ENCODE measurements around the gene NAXD.
"Not testable (repeated sequence)": the region's sequence is repeated elsewhere in the genome, so short reads cannot be mapped to it uniquely, and the experiment has no call there.

NAXD gene

DNA sequence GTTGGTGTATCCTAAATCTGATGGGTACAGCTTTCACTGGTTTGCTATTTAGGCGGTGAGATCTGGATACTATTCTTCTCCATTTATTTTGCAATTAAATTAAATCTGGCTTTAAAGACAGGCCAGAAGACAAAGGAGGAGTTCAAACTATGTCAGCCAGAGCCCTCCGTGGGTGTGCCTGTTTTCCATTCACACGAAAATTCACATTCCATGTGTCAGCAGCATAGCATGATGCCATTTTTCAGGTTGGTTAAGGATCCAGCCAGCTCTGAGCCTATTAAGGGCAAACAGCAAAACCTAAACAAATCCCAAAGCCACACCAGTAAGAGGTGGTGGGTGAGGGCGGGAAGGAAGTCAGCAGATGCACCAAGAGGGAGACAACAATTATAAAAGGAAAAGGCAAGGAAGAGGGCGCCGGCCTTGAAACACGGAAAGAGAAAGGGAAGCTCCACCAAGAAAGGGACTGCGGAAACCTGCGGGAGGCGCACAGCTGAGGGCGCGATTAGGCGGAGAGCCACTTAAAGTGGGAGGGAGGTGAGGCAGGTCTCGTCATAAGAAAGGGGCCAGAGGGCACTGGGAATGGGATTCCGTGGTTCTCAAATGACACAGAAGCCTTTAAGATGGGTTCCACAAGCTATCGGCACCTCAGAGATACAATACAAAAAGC lies 47.6 kb downstream of the NAXD start:
- DNase-seq (ENCODE audit: low read depth in 1 of 2, low spot score in 1 of 2) = no peak

- DNase-seq (ENCODE audit: low read depth in 1 of 2, low spot score in 1 of 2) = no peak
Measured at GRCh38 chr13:110663491-110663890, 48.1 kb downstream of the NAXD start.

- no peak for DNase-seq (ENCODE audit: low read depth in 1 of 2, low spot score in 1 of 2)
Measured at GRCh38 chr13:110664041-110664440, 48.7 kb downstream of the NAXD start.

DNA sequence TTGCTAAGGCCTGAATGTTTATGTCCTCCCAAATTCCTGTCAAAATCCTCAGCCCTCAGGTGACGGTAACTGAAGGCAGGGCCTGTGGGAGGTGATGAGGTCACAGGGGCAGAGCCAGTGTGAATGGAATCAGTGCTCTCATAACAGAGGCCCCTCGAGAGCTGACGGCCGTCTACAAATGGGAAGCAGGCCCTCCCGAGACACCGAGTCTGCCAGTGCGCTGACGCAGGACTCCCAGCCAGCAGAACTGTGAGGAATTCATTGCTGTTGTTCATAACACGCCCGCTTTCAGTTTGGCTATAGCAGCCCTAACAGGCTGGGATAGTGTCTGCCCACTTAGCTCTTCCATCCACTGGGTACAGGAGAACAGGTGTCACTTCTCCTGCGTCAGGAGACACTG lies 49.3 kb downstream of the NAXD start:
- DNase-seq (ENCODE audit: low read depth in 1 of 2, low spot score in 1 of 2) = no peak

- DNase-seq (ENCODE audit: low read depth in 1 of 2, low spot score in 1 of 2) = no peak
Measured at GRCh38 chr13:110665491-110666254, 50.3 kb downstream of the NAXD start.

DNA sequence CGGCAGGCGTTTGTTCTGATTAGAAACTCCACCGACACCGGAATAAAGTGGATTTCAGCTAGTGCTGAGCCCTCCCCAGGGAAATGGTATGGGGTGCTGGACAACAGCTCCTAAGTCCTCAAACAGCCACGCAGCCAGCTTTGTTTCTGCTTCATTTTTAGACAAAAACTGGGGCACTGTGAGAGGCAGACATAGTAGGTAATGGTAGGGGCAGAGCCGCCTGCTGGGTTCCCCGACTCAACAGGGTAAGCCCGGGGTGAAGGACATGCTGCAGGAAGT lies 50.8 kb downstream of the NAXD start:
- no peak for DNase-seq (ENCODE audit: low read depth in 1 of 2, low spot score in 1 of 2)

DNA sequence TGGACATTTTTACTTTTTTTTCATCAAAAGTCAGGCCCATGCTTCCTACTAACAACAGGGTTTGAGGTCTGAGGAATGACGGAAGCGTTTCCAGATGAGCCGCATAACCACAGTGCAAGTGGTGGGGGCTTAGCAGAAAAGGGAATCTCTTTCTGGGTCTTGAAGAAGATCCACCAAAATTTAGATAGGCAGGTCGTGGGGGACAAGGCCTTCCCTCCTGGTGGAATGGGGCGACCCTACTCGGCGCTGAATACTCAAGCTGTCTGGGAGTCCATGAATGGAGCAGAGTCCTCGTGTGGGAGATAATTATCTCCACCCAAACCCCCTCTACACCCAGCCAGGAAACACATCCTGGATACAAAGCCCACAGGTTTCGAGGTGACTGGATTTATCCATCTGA lies 53.7 kb downstream of the NAXD start:
- DNase-seq (ENCODE audit: low read depth in 1 of 2, low spot score in 1 of 2) = no peak

DNA sequence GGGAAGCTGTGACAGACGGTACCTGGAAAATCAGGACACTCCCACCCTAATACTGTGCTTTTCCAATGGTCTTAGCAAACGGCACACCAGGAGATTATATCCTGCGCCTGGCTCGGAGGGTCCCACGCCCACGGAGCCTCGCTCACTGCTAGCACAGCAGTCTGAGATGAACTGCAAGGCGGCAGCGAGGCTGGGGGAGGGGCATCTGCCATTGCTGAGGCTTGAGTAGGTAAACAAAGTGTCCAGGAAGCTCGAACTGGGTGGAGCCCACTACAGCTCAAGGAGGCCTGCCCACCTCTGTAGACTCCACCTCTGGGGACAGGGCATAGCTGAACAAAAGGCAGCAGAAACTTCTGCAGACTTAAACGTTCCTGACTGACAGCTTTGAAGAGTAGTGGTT lies 54.5 kb downstream of the NAXD start:
- not testable (repeated sequence) for DNase-seq (ENCODE audit: low read depth in 1 of 2, low spot score in 1 of 2)

DNA sequence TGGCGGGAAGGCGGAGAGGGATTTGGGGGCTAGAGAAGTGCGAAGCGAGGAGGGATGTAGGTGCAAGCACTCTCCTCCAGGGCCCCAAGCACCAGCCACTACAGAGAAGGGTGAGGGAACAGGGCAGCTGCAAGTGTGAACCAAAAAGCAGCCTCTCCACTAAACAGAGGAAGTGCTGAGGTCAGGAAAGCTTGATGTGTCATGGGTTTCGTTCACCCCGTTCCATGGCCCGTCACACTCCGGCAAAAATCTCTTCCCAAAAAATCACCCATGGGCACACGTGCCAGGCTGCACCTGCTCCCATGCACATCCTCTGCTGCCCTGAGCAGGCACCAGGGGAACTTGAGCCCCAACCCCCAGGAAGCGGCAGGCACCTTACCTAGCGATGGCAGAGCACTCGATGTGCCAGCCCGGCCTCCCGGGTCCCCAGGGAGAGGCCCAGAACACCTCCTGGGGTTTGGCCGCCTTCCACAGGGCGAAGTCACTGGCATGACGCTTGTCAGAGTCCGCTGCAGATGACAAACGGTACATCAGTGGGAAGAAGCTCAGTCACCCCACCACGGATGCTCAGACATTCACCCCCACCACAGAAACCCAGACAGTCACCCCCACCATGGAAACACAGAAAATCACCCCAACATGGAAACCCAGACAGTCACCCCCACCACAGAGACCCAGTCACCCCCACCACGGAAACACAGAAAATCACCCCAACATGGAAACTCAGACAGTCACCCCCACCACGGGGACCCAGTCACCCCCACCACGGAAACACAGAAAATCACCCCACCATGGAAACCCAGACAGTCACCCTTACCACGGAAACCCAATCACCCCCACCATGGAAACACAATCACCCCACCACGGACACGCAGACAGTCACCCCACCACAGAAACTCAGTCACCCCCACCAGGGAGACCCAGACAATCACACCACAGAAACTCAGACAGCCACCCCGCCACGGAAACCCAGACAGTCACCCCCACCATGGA lies 61.5 kb downstream of the NAXD start:
- DNase-seq (ENCODE audit: low read depth in 1 of 2, low spot score in 1 of 2) = peak in 1 of 2 donors; percentile 24

DNA sequence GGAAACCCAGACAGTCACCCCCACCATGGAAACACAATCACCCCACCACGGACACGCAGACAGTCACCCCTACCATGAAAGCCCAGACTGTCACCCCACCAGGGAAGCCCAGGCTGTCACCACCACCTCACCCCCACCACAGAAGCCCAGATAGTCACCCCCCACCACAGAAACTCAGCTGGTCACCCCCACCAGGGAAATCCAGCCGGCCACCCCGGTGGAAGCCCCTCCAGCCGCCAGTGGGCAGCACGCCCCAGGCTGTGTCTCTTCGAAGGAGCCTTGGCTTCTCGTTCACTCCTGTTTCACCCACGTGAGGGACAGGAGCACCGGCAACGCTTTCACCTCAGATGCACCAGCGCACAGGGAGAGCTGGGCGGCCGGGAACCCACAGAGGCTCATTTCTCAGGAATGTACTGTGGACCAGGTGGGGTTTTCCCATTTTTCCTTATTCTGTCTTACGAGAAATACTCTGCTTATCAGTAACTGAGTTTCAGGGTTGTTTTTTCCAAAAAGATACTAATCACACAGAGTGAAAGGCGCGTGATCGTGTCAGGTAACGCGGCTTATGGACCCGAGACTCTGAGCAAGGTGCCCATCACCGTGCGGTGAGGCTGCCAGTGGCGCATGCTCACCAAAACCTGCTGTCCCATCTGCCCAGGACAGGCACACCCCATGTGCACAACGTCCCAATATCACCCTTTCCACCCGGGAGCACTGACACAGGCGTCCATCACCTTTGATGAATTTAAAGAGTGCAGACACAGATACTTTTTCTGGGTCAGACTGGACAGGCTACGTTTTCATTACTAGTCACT lies 62.6 kb downstream of the NAXD start:
- no peak for DNase-seq (ENCODE audit: low read depth in 1 of 2, low spot score in 1 of 2)

GRCh38 chr13:110680852-110681251 lies 65.5 kb downstream of the NAXD start:
- no peak for DNase-seq (ENCODE audit: low read depth in 1 of 2, low spot score in 1 of 2)

- DNase-seq (ENCODE audit: low read depth in 1 of 2, low spot score in 1 of 2) = no peak
Measured at GRCh38 chr13:110681868-110682550, 66.7 kb downstream of the NAXD start.

DNA sequence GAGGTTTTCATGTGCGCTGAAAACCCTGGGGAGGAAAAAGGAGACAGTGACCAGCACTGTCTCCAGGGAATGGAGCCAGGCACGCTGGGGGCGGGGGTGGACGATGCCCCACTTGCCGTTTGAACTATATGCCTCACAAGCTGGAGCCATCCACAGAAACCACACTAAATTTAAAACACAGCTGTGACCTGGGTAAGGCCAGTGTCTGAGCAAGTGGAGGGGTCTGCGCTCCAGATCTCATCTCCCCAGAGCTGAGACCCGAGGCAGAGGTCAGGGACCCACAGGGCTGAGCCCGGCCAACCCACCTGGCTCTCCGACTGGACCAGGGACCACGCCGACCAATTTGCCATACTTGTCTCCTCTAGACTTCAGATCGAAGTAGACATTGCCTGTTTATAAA lies 67.4 kb downstream of the NAXD start:
- no peak for DNase-seq (ENCODE audit: low read depth in 1 of 2, low spot score in 1 of 2)

DNA sequence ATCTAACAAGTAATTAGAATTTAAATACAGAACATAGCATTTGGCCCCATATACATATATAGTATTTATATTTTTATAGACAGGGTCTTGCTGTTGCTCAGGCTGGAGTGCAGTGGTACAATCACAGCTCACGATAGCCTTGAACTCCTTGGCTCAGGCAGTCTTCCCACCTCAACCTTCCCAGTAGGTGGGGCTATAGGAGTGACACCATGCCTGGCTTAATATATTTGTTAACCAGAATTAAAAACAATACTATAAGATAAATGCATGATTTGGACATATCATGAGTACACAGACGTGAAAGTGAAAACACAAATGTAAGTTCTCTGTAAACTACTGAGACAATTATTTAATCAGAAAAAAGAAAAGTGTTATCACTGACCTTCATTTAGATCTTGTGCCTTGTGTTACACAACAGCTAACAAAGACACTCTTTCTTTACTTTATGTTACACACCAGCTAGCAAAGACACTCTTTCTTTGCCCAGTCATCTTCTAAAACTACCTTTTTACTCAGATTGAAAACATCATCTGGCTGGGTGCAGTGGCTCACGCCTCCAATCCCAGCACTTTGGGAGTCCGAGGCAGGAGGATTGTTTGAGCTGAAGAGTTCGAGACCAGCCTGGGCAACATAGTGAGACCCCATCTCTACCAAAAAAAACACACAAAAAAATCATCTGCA lies 68.0 kb downstream of the NAXD start:
- no peak for DNase-seq (ENCODE audit: low read depth in 1 of 2, low spot score in 1 of 2)

DNA sequence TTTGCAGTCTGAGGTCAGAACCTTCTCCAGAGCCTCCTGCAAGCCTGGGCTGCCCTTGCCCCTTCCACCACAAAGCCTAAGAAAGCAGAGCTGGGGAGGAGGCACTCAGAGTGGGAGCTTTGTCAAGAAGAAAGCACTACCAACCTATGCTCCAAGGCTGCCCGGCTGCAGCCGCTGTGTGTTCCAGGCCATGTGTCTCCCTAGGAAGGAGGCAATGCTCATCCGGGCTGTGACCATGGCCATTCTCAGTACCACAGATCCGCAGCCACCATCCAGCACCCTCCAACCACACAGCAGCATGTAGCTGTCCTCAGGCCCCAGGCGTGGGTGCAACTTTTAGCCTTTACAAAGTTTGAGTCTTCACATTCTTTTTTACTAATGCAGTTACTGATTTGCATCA lies 68.6 kb downstream of the NAXD start:
- DNase-seq (ENCODE audit: low read depth in 1 of 2, low spot score in 1 of 2) = no peak

GRCh38 chr13:110684388-110685056 lies 69.2 kb downstream of the NAXD start:
- DNase-seq (ENCODE audit: low read depth in 1 of 2, low spot score in 1 of 2) = no peak

- no peak for DNase-seq (ENCODE audit: low read depth in 1 of 2, low spot score in 1 of 2)
Measured at GRCh38 chr13:110685305-110686020, 70.1 kb downstream of the NAXD start.

- no peak for DNase-seq (ENCODE audit: low read depth in 1 of 2, low spot score in 1 of 2)
Measured at GRCh38 chr13:110687736-110688135, 72.4 kb downstream of the NAXD start.

- no peak for DNase-seq (ENCODE audit: low read depth in 1 of 2, low spot score in 1 of 2)
Measured at GRCh38 chr13:110689041-110689440, 73.7 kb downstream of the NAXD start.
